ENCODE measurements around the gene COMMD7.

Gene COMMD7

GRCh38 chr20:32743237-32744112 lies at the start of gene COMMD7:
Gene COMMD7, minus strand, starts transcription at chr20:32743467. Its CDS starts 76 bp downstream, at chr20:32743391.
- Histone ChIP-seq H3K36me3 (ENCODE audit: control insufficient read depth, insufficient read depth, low read length) (no peaks in the 10 kb centered on the region), H3K27me3 (replicated peaks; ENCODE audit: control insufficient read depth, insufficient read depth, low read length) (no peaks in the 10 kb centered on the region), H3K4me3 (replicated peaks; ENCODE audit: low read depth, low read length) (peak within 1 kb of the TSS; percentile 77)
- peak; percentile 71 for DNase-seq (ENCODE audit: extremely low read depth, insufficient read length)
- TF ChIP-seq, protein P1, sequence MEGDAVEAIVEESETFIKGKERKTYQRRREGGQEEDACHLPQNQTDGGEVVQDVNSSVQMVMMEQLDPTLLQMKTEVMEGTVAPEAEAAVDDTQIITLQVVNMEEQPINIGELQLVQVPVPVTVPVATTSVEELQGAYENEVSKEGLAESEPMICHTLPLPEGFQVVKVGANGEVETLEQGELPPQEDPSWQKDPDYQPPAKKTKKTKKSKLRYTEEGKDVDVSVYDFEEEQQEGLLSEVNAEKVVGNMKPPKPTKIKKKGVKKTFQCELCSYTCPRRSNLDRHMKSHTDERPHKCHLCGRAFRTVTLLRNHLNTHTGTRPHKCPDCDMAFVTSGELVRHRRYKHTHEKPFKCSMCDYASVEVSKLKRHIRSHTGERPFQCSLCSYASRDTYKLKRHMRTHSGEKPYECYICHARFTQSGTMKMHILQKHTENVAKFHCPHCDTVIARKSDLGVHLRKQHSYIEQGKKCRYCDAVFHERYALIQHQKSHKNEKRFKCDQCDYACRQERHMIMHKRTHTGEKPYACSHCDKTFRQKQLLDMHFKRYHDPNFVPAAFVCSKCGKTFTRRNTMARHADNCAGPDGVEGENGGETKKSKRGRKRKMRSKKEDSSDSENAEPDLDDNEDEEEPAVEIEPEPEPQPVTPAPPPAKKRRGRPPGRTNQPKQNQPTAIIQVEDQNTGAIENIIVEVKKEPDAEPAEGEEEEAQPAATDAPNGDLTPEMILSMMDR (IDR thresholded peaks at IDR 0.05; ENCODE audit: insufficient read depth, low read length, poor library complexity, severe bottlenecking) = no peak

- TF ChIP-seq, protein P1 (IDR thresholded peaks at IDR 0.05; ENCODE audit: insufficient read depth, low read length, poor library complexity, severe bottlenecking) = no peak
- no peak overlapping the region for H3K4me3 ChIP-seq (replicated peaks; ENCODE audit: low read depth, low read length)
- H3K36me3 ChIP-seq (ENCODE audit: control insufficient read depth, insufficient read depth, low read length) = no peaks in the 10 kb centered on the region
- DNase-seq (ENCODE audit: extremely low read depth, insufficient read length) = no peak
- no peaks in the 10 kb centered on the region for H3K27me3 ChIP-seq (replicated peaks; ENCODE audit: control insufficient read depth, insufficient read depth, low read length)
Observed at GRCh38 chr20:32792731-32793458, 49.6 kb upstream of the COMMD7 start.

- peak; percentile 70 for DNase-seq (ENCODE audit: extremely low read depth, insufficient read length)
Observed at GRCh38 chr20:32792316-32792715, 49.0 kb upstream of the COMMD7 start.

GRCh38 chr20:32790751-32791057 lies 47.4 kb upstream of the COMMD7 start:
- no peaks in the 10 kb centered on the region for H3K27me3 ChIP-seq (replicated peaks; ENCODE audit: control insufficient read depth, insufficient read depth, low read length)
- H3K4me3 ChIP-seq (replicated peaks; ENCODE audit: low read depth, low read length) = no peak overlapping the region
- no peaks in the 10 kb centered on the region for H3K36me3 ChIP-seq (ENCODE audit: control insufficient read depth, insufficient read depth, low read length)
- TF ChIP-seq, protein P1 (IDR thresholded peaks at IDR 0.05; ENCODE audit: insufficient read depth, low read length, poor library complexity, severe bottlenecking) = no peak
- no peak for DNase-seq (ENCODE audit: extremely low read depth, insufficient read length)

More at GRCh38 chr20:32792316-32792715, 49.0 kb upstream of the COMMD7 start:
- no peaks in the 10 kb centered on the region for H3K36me3 ChIP-seq (ENCODE audit: control insufficient read depth, insufficient read depth, low read length)
- TF ChIP-seq, protein P1 (IDR thresholded peaks at IDR 0.05; ENCODE audit: insufficient read depth, low read length, poor library complexity, severe bottlenecking) = no peak
- H3K4me3 ChIP-seq (replicated peaks; ENCODE audit: low read depth, low read length) = no peak overlapping the region
- H3K27me3 ChIP-seq (replicated peaks; ENCODE audit: control insufficient read depth, insufficient read depth, low read length) = no peaks in the 10 kb centered on the region

- Histone ChIP-seq H3K36me3 (ENCODE audit: control insufficient read depth, insufficient read depth, low read length) (no peaks in the 10 kb centered on the region), H3K4me3 (replicated peaks; ENCODE audit: low read depth, low read length) (no peak overlapping the region), H3K27me3 (replicated peaks; ENCODE audit: control insufficient read depth, insufficient read depth, low read length) (no peaks in the 10 kb centered on the region)
- TF ChIP-seq, protein P1 (IDR thresholded peaks at IDR 0.05; ENCODE audit: insufficient read depth, low read length, poor library complexity, severe bottlenecking) = peak; percentile 99
- DNase-seq (ENCODE audit: extremely low read depth, insufficient read length) = no peak
Observed at GRCh38 chr20:32789896-32790750, 46.9 kb upstream of the COMMD7 start.

All from GM06990 (cell line).